HEK293 (cell line): Measurements from ENCODE around the gene CCER1.
A peak's percentile ranks its signal among the peaks of the same experiment; 100 is the strongest.

Experiments used
- CTCF ChIA-PET: fragments of 350-600 bp; formaldehyde crosslinking; extraction: SDS; loops from one replicate; lab custom pipeline; 2021; ENCODE audit warnings: antibody characterized with exemption; lab: Yijun Ruan, JAX
- POLR2A ChIA-PET: fragments of 300-600 bp; formaldehyde crosslinking; extraction: SDS; loops from one replicate; lab custom pipeline; 2020; ENCODE audit warnings: antibody characterized with exemption, inconsistent platforms; lab: Yijun Ruan, JAX
- H3K27ac ChIP-seq: fragments of 200-500 bp; sonication (Bioruptor generic); 2 replicates; pipeline ENCODE4 v1.5.1; 2014; ENCODE audit warnings: low read depth, low read length, control low read depth, inconsistent platforms; ENCODE audit errors: extremely low read depth
- H3K36me3 ChIP-seq, 2 experiments: fragments of 200-500 bp in 1 of 2; sonication (Bioruptor generic) in 1 of 2; 1 replicate in 1 of 2; 2 replicates in 1 of 2; pipeline ENCODE4 v1.5.1; 2014 to 2017; ENCODE audit warnings: inconsistent platforms in 2 of 2, low read length in 2 of 2; ENCODE audit not compliant: control insufficient read depth in 2 of 2, insufficient read depth in 1 of 2
- H3K4me1 ChIP-seq: fragments of 200-500 bp; sonication (Bioruptor generic); 2 replicates; pipeline ENCODE4 v1.5.1; 2014; ENCODE audit warnings: mild to moderate bottlenecking, low read length, inconsistent platforms; ENCODE audit not compliant: control insufficient read depth, insufficient read depth
- H3K4me3 ChIP-seq: 2 replicates; pipeline ENCODE4 v1.5.1; 2011; ENCODE audit warnings: low read depth, mild to moderate bottlenecking, control low read depth, low read length, moderate library complexity
- H3K9me3 ChIP-seq: fragments of 200-500 bp; sonication (Bioruptor generic); 2 replicates; pipeline ENCODE4 v1.5.1; 2014; ENCODE audit warnings: low read depth, low read length, inconsistent platforms; ENCODE audit not compliant: control insufficient read depth, insufficient read depth
- KLF9 ChIP-seq: fragments of 450-650 bp; formaldehyde crosslinking; IDR thresholded peaks from 2 replicates; pipeline ENCODE4 v1.5.1; 2016; ENCODE audit warnings: missing biosample characterization, missing genetic modification characterization, low read depth
- MZF1 ChIP-seq: fragments of 450-650 bp; formaldehyde crosslinking; IDR thresholded peaks from 2 replicates; pipeline ENCODE4 v1.5.1; 2017; ENCODE audit warnings: missing biosample characterization, missing genetic modification characterization, borderline replicate concordance
- TCF7L2 ChIP-seq: IDR thresholded peaks from 2 replicates; pipeline ENCODE4 v1.6.1; 2011; ENCODE audit warnings: low read depth, mild to moderate bottlenecking, inconsistent platforms, low read length, moderate library complexity, borderline replicate concordance
- TRIM28 ChIP-seq: IDR thresholded peaks from 2 replicates; pipeline ENCODE4 v1.6.1; 2011; ENCODE audit warnings: low read length, control low read depth, borderline replicate concordance
- ZFHX2 ChIP-seq: fragments of 450-650 bp; formaldehyde crosslinking; conservative IDR thresholded peaks from 2 replicates; pipeline ENCODE4 v1.5.1; 2016; ENCODE audit warnings: missing biosample characterization, missing genetic modification characterization
- ZFP69B ChIP-seq: fragments of 450-650 bp; formaldehyde crosslinking; IDR thresholded peaks from 2 replicates; pipeline ENCODE4 v1.5.1; 2016; ENCODE audit warnings: missing biosample characterization, missing genetic modification characterization
- ZNF10 ChIP-seq: fragments of 450-650 bp; formaldehyde crosslinking; IDR thresholded peaks from 2 replicates; pipeline ENCODE4 v1.5.1; 2017; ENCODE audit warnings: missing biosample characterization, missing genetic modification characterization
- ZNF239 ChIP-seq: fragments of 450-650 bp; formaldehyde crosslinking; IDR thresholded peaks from 2 replicates; pipeline ENCODE4 v1.5.1; 2016; ENCODE audit warnings: missing biosample characterization, missing genetic modification characterization
- ZNF248 ChIP-seq: fragments of 450-650 bp; formaldehyde crosslinking; IDR thresholded peaks from 2 replicates; pipeline ENCODE4 v1.5.1; 2017; ENCODE audit warnings: missing biosample characterization, missing genetic modification characterization
- ZNF366 ChIP-seq: fragments of 450-650 bp; formaldehyde crosslinking; conservative IDR thresholded peaks from 2 replicates; pipeline ENCODE4 v1.5.1; 2016; ENCODE audit warnings: missing biosample characterization, missing genetic modification characterization
- ZNF521 ChIP-seq: fragments of 450-650 bp; formaldehyde crosslinking; IDR thresholded peaks from 2 replicates; pipeline ENCODE4 v1.5.1; 2017; ENCODE audit warnings: missing biosample characterization, mild to moderate bottlenecking, missing genetic modification characterization
- ZNF548 ChIP-seq: fragments of 450-650 bp; formaldehyde crosslinking; IDR thresholded peaks from 2 replicates; pipeline ENCODE4 v1.5.1; 2016; ENCODE audit warnings: missing biosample characterization, missing genetic modification characterization
- ZNF621 ChIP-seq: fragments of 450-650 bp; formaldehyde crosslinking; IDR thresholded peaks from 2 replicates; pipeline ENCODE4 v1.5.1; 2017; ENCODE audit warnings: missing biosample characterization, missing genetic modification characterization
- ZNF654 ChIP-seq: fragments of 450-650 bp; formaldehyde crosslinking; IDR thresholded peaks from 2 replicates; pipeline ENCODE4 v1.5.1; 2016; ENCODE audit warnings: low read depth, missing biosample characterization, missing genetic modification characterization
- ZNF658 ChIP-seq: fragments of 450-650 bp; formaldehyde crosslinking; IDR thresholded peaks from 2 replicates; pipeline ENCODE4; 2016; ENCODE audit warnings: missing biosample characterization, missing genetic modification characterization
- ZNF776 ChIP-seq: fragments of 450-650 bp; formaldehyde crosslinking; IDR thresholded peaks from 2 replicates; pipeline ENCODE4 v1.5.0; 2017; ENCODE audit warnings: missing biosample characterization, missing genetic modification characterization, borderline replicate concordance
- ZNF777 ChIP-seq: fragments of 450-650 bp; formaldehyde crosslinking; IDR thresholded peaks from 2 replicates; pipeline ENCODE4 v1.5.1; 2017; ENCODE audit warnings: missing biosample characterization, missing genetic modification characterization, borderline replicate concordance
- TF ChIP-seq, protein P1 (sequence below): fragments of 450-650 bp; formaldehyde crosslinking; IDR thresholded peaks from 2 replicates; pipeline ENCODE4 v1.5.1; 2016; ENCODE audit warnings: missing biosample characterization, missing genetic modification characterization
- TF ChIP-seq, protein P2 (sequence below): fragments of 450-650 bp; IDR thresholded peaks from 2 replicates; pipeline ENCODE4 v1.5.1; 2018; ENCODE audit warnings: missing biosample characterization, mild to moderate bottlenecking, missing genetic modification characterization
- TF ChIP-seq, protein P3 (sequence below): fragments of 450-650 bp; formaldehyde crosslinking; IDR thresholded peaks from 2 replicates; pipeline ENCODE4 v1.5.1; 2016; ENCODE audit warnings: missing biosample characterization, missing genetic modification characterization
- TF ChIP-seq, protein P4 (sequence below): fragments of 450-650 bp; formaldehyde crosslinking; IDR thresholded peaks from 2 replicates; pipeline ENCODE4 v1.5.1; 2016; ENCODE audit warnings: missing biosample characterization, missing genetic modification characterization
- TF ChIP-seq, protein P5 (sequence below): fragments of 450-650 bp; formaldehyde crosslinking; IDR thresholded peaks from 2 replicates; pipeline ENCODE4 v1.5.1; 2016; ENCODE audit warnings: missing biosample characterization, missing genetic modification characterization

The CCER1 gene

DNA sequence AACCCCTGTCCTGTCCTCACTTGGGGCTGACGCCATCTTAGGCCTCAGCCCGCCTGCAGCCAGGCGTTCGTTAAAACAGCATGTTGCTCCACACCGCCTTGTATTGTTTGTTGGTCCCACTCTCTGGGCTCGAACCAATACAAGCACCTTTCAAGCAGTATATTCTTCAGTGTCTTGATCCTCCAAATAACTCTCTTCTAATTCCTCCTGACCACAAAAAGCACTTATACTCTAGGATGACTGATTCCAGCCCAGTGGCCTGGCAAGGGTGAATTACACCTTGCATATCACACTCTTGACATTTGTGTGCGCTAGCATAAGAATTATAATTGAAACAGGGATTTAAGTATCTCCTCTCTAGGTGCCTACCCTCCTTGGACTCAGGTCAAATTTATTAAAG, 7.1 kb downstream of the CCER1 start:
- H3K4me3 ChIP-seq, result no peak overlapping the region
- CTCF ChIA-PET, result interaction anchor here (0.6 to 1.2 kb wide), 3 partner anchors 12 to 32 kb away, joined by 3 read pairs; no protein-coding TSS in a partner anchor
- H3K9me3 ChIP-seq, result no peaks in the 10 kb centered on the region
- no peak overlapping the region for H3K27ac ChIP-seq
- POLR2A ChIA-PET, result no interaction called here
- TF ChIP-seq, protein P1, sequence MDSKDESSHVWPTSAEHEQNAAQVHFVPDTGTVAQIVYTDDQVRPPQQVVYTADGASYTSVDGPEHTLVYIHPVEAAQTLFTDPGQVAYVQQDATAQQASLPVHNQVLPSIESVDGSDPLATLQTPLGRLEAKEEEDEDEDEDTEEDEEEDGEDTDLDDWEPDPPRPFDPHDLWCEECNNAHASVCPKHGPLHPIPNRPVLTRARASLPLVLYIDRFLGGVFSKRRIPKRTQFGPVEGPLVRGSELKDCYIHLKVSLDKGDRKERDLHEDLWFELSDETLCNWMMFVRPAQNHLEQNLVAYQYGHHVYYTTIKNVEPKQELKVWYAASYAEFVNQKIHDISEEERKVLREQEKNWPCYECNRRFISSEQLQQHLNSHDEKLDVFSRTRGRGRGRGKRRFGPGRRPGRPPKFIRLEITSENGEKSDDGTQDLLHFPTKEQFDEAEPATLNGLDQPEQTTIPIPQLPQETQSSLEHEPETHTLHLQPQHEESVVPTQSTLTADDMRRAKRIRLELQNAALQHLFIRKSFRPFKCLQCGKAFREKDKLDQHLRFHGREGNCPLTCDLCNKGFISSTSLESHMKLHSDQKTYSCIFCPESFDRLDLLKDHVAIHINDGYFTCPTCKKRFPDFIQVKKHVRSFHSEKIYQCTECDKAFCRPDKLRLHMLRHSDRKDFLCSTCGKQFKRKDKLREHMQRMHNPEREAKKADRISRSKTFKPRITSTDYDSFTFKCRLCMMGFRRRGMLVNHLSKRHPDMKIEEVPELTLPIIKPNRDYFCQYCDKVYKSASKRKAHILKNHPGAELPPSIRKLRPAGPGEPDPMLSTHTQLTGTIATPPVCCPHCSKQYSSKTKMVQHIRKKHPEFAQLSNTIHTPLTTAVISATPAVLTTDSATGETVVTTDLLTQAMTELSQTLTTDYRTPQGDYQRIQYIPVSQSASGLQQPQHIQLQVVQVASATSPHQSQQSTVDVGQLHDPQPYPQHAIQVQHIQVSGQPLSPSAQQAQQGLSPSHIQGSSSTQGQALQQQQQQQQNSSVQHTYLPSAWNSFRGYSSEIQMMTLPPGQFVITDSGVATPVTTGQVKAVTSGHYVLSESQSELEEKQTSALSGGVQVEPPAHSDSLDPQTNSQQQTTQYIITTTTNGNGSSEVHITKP (tag by site-specific recombination), result no peak
- no peak for TF ChIP-seq TRIM28
- TF ChIP-seq, protein P2, sequence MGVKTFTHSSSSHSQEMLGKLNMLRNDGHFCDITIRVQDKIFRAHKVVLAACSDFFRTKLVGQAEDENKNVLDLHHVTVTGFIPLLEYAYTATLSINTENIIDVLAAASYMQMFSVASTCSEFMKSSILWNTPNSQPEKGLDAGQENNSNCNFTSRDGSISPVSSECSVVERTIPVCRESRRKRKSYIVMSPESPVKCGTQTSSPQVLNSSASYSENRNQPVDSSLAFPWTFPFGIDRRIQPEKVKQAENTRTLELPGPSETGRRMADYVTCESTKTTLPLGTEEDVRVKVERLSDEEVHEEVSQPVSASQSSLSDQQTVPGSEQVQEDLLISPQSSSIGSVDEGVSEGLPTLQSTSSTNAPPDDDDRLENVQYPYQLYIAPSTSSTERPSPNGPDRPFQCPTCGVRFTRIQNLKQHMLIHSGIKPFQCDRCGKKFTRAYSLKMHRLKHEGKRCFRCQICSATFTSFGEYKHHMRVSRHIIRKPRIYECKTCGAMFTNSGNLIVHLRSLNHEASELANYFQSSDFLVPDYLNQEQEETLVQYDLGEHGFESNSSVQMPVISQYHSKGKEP (tag by site-specific recombination), result no peak
- no peak for TF ChIP-seq ZNF248 (tag by site-specific recombination)
- TF ChIP-seq, protein P3, sequence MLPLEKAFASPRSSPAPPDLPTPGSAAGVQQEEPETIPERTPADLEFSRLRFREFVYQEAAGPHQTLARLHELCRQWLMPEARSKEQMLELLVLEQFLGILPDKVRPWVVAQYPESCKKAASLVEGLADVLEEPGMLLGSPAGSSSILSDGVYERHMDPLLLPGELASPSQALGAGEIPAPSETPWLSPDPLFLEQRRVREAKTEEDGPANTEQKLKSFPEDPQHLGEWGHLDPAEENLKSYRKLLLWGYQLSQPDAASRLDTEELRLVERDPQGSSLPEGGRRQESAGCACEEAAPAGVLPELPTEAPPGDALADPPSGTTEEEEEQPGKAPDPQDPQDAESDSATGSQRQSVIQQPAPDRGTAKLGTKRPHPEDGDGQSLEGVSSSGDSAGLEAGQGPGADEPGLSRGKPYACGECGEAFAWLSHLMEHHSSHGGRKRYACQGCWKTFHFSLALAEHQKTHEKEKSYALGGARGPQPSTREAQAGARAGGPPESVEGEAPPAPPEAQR (tag by site-specific recombination), result no peak
- no peak for TF ChIP-seq ZNF239
- TF ChIP-seq ZFP69B (tag by site-specific recombination), result no peak
- TF ChIP-seq ZNF10, result no peak
- H3K4me1 ChIP-seq, result no peaks in the 10 kb centered on the region
- H3K36me3 ChIP-seq, result no peaks in the 10 kb centered on the region

DNA sequence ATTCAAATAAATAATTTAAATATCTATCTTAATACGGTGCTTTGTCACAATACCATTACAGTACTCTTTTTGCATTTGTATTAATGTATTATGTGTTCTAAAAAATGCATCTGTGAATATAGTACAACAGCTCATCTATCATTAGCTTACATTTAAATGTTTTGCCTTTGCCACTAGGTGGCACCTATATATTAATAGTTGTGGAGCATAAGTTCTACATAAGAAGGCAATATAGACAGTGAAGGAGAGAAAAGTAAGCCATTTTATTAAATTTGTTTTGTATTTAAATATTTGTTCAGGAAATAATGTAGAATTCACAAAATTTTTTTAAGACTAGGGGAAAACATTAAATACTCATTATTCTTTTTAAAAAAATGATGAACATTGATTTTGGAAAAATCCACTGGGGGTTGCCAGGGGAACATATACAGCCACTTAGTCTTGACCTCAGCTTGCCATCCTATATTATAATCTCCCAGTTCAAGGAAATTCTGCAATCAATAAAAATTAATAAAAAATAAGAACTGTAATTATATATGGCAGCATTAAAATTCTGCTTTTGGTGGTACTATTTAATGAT, 9.8 kb downstream of the CCER1 start:
- H3K9me3 ChIP-seq, result no peaks in the 10 kb centered on the region
- H3K27ac ChIP-seq, result no peak overlapping the region
- ChIA-PET CTCF (interaction anchor here (0.5 to 4.4 kb wide), 23 partner anchors 8 to 1769 kb away, joined by 3 to 34 read pairs (median 3); no protein-coding TSS in a partner anchor), POLR2A (no interaction called here)
- H3K4me1 ChIP-seq, result no peaks in the 10 kb centered on the region
- no peak overlapping the region for H3K4me3 ChIP-seq
- TF ChIP-seq ZNF621 (tag by site-specific recombination) (no peak), ZNF654 (tag by site-specific recombination) (peak; percentile 43)
- H3K36me3 ChIP-seq, result no peaks in the 10 kb centered on the region

DNA sequence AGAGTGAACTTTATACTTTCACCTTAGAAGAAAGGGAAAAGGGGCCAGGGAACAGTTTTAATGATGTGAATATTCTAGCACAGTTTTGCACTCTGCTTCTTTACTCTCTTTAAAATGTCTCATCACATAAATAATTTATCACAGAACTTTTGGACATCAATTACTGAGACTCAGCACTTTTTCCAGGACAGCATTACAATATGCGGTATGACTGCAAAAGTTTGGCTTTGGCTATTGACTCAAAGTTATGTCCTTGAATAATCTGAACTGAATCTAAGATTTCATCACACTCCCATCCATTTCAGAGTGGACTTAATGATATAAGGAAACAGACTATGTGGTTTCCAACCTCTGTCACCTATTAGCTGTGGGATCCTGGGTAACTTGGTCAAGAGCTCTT, 11.7 kb downstream of the CCER1 start:
- Histone ChIP-seq H3K27ac (no peak overlapping the region), H3K4me3 (no peak overlapping the region), H3K9me3 (no peaks in the 10 kb centered on the region), H3K4me1 (no peaks in the 10 kb centered on the region), H3K36me3 (no peaks in the 10 kb centered on the region)
- POLR2A ChIA-PET, result no interaction called here
- CTCF ChIA-PET, result interaction anchor here (0.5 to 4.4 kb wide), 8 partner anchors 15 to 1926 kb away, joined by 3 to 34 read pairs (median 3); no protein-coding TSS in a partner anchor
- TF ChIP-seq TCF7L2, result no peak
- TF ChIP-seq ZNF658 (tag by site-specific recombination), result no peak
- no peak for TF ChIP-seq ZFHX2 (tag by site-specific recombination)
- TF ChIP-seq ZNF548 (tag by site-specific recombination), result no peak
- no peak for TF ChIP-seq ZNF366
- TF ChIP-seq, protein P4, sequence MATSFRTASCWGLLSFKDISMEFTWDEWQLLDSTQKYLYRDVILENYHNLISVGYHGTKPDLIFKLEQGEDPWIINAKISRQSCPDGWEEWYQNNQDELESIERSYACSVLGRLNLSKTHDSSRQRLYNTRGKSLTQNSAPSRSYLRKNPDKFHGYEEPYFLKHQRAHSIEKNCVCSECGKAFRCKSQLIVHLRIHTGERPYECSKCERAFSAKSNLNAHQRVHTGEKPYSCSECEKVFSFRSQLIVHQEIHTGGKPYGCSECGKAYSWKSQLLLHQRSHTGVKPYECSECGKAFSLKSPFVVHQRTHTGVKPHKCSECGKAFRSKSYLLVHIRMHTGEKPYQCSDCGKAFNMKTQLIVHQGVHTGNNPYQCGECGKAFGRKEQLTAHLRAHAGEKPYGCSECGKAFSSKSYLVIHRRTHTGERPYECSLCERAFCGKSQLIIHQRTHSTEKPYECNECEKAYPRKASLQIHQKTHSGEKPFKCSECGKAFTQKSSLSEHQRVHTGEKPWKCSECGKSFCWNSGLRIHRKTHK, result no peak
- TF ChIP-seq MZF1 (tag by site-specific recombination), result no peak
- no peak for TF ChIP-seq ZNF521 (tag by site-specific recombination)
- no peak for TF ChIP-seq ZNF777 (tag by site-specific recombination)
- TF ChIP-seq, protein P5, sequence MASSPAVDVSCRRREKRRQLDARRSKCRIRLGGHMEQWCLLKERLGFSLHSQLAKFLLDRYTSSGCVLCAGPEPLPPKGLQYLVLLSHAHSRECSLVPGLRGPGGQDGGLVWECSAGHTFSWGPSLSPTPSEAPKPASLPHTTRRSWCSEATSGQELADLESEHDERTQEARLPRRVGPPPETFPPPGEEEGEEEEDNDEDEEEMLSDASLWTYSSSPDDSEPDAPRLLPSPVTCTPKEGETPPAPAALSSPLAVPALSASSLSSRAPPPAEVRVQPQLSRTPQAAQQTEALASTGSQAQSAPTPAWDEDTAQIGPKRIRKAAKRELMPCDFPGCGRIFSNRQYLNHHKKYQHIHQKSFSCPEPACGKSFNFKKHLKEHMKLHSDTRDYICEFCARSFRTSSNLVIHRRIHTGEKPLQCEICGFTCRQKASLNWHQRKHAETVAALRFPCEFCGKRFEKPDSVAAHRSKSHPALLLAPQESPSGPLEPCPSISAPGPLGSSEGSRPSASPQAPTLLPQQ, result no peak
- TF ChIP-seq KLF9 (tag by site-specific recombination), result no peak
- no peak for TF ChIP-seq ZNF776
